ENCODE measurements around the gene CST2.
"Not testable (repeated sequence)": the region's sequence is repeated elsewhere in the genome, so short reads cannot be mapped to it uniquely, and the experiment has no call there.

Gene CST2

GRCh38 chr20:23823621-23824324, 2.8 kb downstream of the CST2 start:
- H3K4me1 ChIP-seq (ENCODE audit: low read length): no peaks in the 10 kb centered on the region
- H4K20me1 ChIP-seq (ENCODE audit: insufficient read depth, low read length): no peaks in the 10 kb centered on the region
- no peak overlapping the region for H3K4me2 ChIP-seq (ENCODE audit: low read length)
- no peak for TF ChIP-seq EZH2phosphoT487 (IDR thresholded peaks at IDR 0.05; ENCODE audit: low read depth)
- no peak for TF ChIP-seq CTCF (IDR thresholded peaks at IDR 0.05; ENCODE audit: low read depth, low read length)
- H3K9ac ChIP-seq (ENCODE audit: low read length): no peak overlapping the region
- H3K79me2 ChIP-seq (ENCODE audit: low read length): no peaks in the 10 kb centered on the region
- no peak overlapping the region for H2AFZ ChIP-seq (ENCODE audit: low read depth, low read length)
- no peak overlapping the region for H3K4me3 ChIP-seq (ENCODE audit: low read length)
- H3K27me3 ChIP-seq (ENCODE audit: low read depth, low read length): no peaks in the 10 kb centered on the region
- H3K9me3 ChIP-seq (ENCODE audit: insufficient read depth, low read length): no peaks in the 10 kb centered on the region
- no peaks in the 10 kb centered on the region for H3K36me3 ChIP-seq (replicated peaks; ENCODE audit: low read depth, low read length)
- H3K27ac ChIP-seq (ENCODE audit: low read length): no peak overlapping the region

GRCh38 chr20:23823111-23823510, 3.4 kb downstream of the CST2 start:
- no peak overlapping the region for H3K4me3 ChIP-seq (ENCODE audit: low read length)
- H2AFZ ChIP-seq (ENCODE audit: low read depth, low read length): no peak overlapping the region
- no peaks in the 10 kb centered on the region for H3K36me3 ChIP-seq (replicated peaks; ENCODE audit: low read depth, low read length)
- H4K20me1 ChIP-seq (ENCODE audit: insufficient read depth, low read length): no peaks in the 10 kb centered on the region
- no peak for TF ChIP-seq CTCF (IDR thresholded peaks at IDR 0.05; ENCODE audit: low read depth, low read length)
- TF ChIP-seq EZH2phosphoT487 (IDR thresholded peaks at IDR 0.05; ENCODE audit: low read depth): no peak
- no peaks in the 10 kb centered on the region for H3K9me3 ChIP-seq (ENCODE audit: insufficient read depth, low read length)
- no peaks in the 10 kb centered on the region for H3K27me3 ChIP-seq (ENCODE audit: low read depth, low read length)
- no peak overlapping the region for H3K27ac ChIP-seq (ENCODE audit: low read length)
- no peak overlapping the region for H3K9ac ChIP-seq (ENCODE audit: low read length)
- no peaks in the 10 kb centered on the region for H3K4me1 ChIP-seq (ENCODE audit: low read length)
- H3K4me2 ChIP-seq (ENCODE audit: low read length): no peak overlapping the region
- H3K79me2 ChIP-seq (ENCODE audit: low read length): no peaks in the 10 kb centered on the region

- H3K4me3 ChIP-seq (ENCODE audit: low read length): no peak overlapping the region
- TF ChIP-seq EZH2phosphoT487 (IDR thresholded peaks at IDR 0.05; ENCODE audit: low read depth) (no peak), CTCF (IDR thresholded peaks at IDR 0.05; ENCODE audit: low read depth, low read length) (no peak)
- no peak overlapping the region for H3K27ac ChIP-seq (ENCODE audit: low read length)
- H3K9ac ChIP-seq (ENCODE audit: low read length): no peak overlapping the region
- no peak overlapping the region for H3K4me2 ChIP-seq (ENCODE audit: low read length)
- no peaks in the 10 kb centered on the region for H3K79me2 ChIP-seq (ENCODE audit: low read length)
- H4K20me1 ChIP-seq (ENCODE audit: insufficient read depth, low read length): no peaks in the 10 kb centered on the region
- H3K27me3 ChIP-seq (ENCODE audit: low read depth, low read length): no peaks in the 10 kb centered on the region
- H3K9me3 ChIP-seq (ENCODE audit: insufficient read depth, low read length): no peaks in the 10 kb centered on the region
- H2AFZ ChIP-seq (ENCODE audit: low read depth, low read length): no peak overlapping the region
- no peaks in the 10 kb centered on the region for H3K4me1 ChIP-seq (ENCODE audit: low read length)
- no peaks in the 10 kb centered on the region for H3K36me3 ChIP-seq (replicated peaks; ENCODE audit: low read depth, low read length)
These were observed 6.0 kb downstream of the CST2 start for GRCh38 chr20:23820493-23820892.

- H3K36me3 ChIP-seq (replicated peaks; ENCODE audit: low read depth, low read length); H3K27me3 ChIP-seq (ENCODE audit: low read depth, low read length); H2AFZ ChIP-seq (ENCODE audit: low read depth, low read length); H3K4me1 ChIP-seq (ENCODE audit: low read length); H3K27ac ChIP-seq (ENCODE audit: low read length); H3K79me2 ChIP-seq (ENCODE audit: low read length); H3K4me2 ChIP-seq (ENCODE audit: low read length); H3K9ac ChIP-seq (ENCODE audit: low read length); H3K4me3 ChIP-seq (ENCODE audit: low read length); H4K20me1 ChIP-seq (ENCODE audit: insufficient read depth, low read length); H3K9me3 ChIP-seq (ENCODE audit: insufficient read depth, low read length): not testable (repeated sequence)
These were observed 15.0 kb downstream of the CST2 start for GRCh38 chr20:23811559-23811958.

GRCh38 chr20:23810349-23810748, 16.2 kb downstream of the CST2 start:
- H3K36me3 ChIP-seq (replicated peaks; ENCODE audit: low read depth, low read length); H2AFZ ChIP-seq (ENCODE audit: low read depth, low read length); H3K27me3 ChIP-seq (ENCODE audit: low read depth, low read length); H3K9me3 ChIP-seq (ENCODE audit: insufficient read depth, low read length); H3K79me2 ChIP-seq (ENCODE audit: low read length); H3K4me2 ChIP-seq (ENCODE audit: low read length); H3K9ac ChIP-seq (ENCODE audit: low read length); H3K4me1 ChIP-seq (ENCODE audit: low read length); H3K4me3 ChIP-seq (ENCODE audit: low read length); H4K20me1 ChIP-seq (ENCODE audit: insufficient read depth, low read length); H3K27ac ChIP-seq (ENCODE audit: low read length): not testable (repeated sequence)
